ENCODE results near the gene GPC6.

The GPC6 gene

DNA sequence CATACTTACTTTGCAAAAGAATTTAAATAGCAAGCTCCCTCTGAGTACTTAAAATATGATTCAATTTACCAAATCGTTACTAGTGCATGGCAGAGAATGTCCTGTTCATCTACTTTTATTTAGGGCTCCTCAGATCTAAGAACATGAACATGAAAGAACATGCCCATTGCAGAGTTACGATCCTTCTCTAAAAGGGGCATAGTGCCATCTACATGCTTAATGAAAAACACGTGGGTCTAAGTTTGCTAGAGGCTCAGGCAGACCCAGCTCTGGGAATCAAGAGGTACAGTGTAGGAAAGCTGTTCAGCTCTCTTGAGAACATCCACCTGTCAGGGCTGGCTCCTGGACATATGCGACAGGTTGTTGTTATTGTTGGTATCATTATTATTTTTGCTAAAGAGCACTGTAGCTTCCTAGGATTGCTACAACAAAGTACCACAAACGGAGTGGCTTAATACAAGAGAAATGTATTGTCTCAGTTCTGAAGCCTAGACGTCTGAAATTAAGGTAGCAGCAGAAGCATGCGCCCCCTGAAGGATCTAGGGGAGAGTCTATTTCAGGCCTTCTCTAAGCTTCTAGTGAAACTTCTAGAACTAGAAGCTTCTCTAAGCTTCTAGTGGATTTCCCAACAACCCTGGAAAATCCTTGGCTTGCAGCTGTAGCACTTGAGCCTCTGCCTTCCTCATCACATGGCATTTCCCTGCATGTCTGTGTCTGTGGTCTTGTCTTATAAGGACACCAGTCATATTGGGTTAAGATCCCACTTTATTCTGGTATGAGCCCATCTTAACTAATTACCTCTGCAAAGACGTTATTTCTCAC, 1119.0 kb downstream of the GPC6 start:
- H3K4me3 Mint-ChIP-seq: peak overlapping the region in 1 of 3 experiments; percentile 13
- H3K36me3 Mint-ChIP-seq (ENCODE audit: low read depth): peaks cover 6% of the 10 kb centered on the region
- H3K27me3 Mint-ChIP-seq (ENCODE audit: low read depth): no peaks in the 10 kb centered on the region
- no peaks in the 10 kb centered on the region for H3K9me3 Mint-ChIP-seq
- peaks cover 33% of the 10 kb centered on the region for H3K4me1 Mint-ChIP-seq
- TF ChIP-seq, protein P1, sequence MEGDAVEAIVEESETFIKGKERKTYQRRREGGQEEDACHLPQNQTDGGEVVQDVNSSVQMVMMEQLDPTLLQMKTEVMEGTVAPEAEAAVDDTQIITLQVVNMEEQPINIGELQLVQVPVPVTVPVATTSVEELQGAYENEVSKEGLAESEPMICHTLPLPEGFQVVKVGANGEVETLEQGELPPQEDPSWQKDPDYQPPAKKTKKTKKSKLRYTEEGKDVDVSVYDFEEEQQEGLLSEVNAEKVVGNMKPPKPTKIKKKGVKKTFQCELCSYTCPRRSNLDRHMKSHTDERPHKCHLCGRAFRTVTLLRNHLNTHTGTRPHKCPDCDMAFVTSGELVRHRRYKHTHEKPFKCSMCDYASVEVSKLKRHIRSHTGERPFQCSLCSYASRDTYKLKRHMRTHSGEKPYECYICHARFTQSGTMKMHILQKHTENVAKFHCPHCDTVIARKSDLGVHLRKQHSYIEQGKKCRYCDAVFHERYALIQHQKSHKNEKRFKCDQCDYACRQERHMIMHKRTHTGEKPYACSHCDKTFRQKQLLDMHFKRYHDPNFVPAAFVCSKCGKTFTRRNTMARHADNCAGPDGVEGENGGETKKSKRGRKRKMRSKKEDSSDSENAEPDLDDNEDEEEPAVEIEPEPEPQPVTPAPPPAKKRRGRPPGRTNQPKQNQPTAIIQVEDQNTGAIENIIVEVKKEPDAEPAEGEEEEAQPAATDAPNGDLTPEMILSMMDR (IDR thresholded peaks at IDR 0.05; ENCODE audit: unreplicated experiment in 3 of 3): no peak
- H3K27ac Mint-ChIP-seq: peak overlapping the region; percentile 14 to 78 (median 40)

DNA sequence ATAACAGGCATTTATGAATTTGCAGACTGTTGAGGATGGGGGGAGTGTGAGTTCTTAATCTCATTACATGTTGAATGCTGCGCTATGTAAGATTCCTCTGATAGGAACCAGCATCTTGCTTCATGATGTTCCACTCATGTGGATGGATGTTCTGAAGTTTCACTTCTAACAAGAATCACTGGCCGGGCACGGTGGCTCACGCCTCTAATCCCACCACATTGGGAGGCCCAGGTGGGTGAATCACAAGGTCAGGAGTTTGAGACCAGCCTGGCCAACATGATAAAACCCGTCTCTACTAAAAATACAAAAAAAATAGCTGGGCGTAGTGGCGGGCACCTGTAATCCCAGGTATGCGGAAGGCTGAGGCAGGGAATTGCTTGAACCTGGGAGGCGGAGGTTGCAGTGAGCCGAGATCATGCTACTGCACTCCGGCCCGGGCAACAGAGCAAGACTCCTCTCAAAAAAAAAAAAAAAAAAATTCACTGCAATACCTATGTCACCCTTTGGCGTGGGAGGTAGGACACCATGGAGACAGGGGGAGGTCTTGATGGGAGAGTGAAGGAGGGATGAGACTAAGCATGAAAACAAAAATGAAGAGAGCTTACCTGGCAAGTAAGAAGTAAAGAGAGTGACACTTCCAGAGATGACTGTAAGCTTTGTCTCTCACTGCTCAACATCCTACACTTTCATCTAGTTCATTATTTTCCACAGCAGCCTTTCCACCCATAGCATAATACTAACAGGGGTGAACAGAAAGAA, 1119.8 kb downstream of the GPC6 start:
- H3K36me3 Mint-ChIP-seq (ENCODE audit: low read depth): peaks cover 6% of the 10 kb centered on the region
- peaks cover 33% of the 10 kb centered on the region for H3K4me1 Mint-ChIP-seq
- TF ChIP-seq, protein P1 (IDR thresholded peaks at IDR 0.05; ENCODE audit: unreplicated experiment in 3 of 3): no peak
- no peak overlapping the region for H3K27ac Mint-ChIP-seq
- no peaks in the 10 kb centered on the region for H3K9me3 Mint-ChIP-seq
- H3K4me3 Mint-ChIP-seq: no peak overlapping the region
- no peaks in the 10 kb centered on the region for H3K27me3 Mint-ChIP-seq (ENCODE audit: low read depth)

DNA sequence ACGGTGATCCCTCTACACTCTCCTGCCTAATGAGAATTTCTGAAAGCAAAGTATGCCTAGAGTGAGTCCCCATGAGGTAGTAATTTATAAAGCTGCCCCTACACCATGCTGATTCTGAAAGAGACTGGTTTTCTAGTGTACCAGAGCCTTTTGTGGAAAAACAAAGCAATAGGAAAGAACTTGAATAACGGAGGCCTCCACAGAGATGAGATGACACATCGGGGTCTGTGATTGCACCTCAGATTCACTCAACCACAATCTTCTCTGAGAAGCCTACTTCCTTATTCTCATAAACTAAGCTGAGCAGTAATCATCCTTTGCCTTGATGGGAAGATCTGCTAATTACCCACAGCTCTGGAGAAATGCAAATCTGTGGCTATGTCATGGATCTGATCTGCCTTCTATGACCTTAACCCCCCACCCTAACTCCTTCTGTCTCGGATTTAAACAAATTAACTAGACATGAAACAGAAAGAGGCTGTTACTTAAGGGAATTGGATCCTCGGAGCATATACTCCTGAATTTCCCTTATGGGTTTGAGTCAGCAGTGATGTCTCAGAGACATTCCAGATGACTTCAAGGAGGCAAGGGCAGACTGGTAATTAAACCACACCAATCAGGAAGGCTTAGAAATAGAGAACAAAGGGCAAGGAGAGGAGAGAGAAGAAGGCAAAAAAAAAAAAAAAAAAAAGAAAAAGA, 1124.8 kb downstream of the GPC6 start:
- H3K27me3 Mint-ChIP-seq (ENCODE audit: low read depth): peaks cover 3% of the 10 kb centered on the region
- peak overlapping the region; percentile 46 to 71 (median 63) for H3K27ac Mint-ChIP-seq
- no peak overlapping the region for H3K4me3 Mint-ChIP-seq
- H3K36me3 Mint-ChIP-seq (ENCODE audit: low read depth): peaks cover 25% of the 10 kb centered on the region
- H3K4me1 Mint-ChIP-seq: peaks cover 10% of the 10 kb centered on the region
- TF ChIP-seq, protein P1 (IDR thresholded peaks at IDR 0.05; ENCODE audit: unreplicated experiment in 3 of 3): no peak
- H3K9me3 Mint-ChIP-seq: no peaks in the 10 kb centered on the region

DNA sequence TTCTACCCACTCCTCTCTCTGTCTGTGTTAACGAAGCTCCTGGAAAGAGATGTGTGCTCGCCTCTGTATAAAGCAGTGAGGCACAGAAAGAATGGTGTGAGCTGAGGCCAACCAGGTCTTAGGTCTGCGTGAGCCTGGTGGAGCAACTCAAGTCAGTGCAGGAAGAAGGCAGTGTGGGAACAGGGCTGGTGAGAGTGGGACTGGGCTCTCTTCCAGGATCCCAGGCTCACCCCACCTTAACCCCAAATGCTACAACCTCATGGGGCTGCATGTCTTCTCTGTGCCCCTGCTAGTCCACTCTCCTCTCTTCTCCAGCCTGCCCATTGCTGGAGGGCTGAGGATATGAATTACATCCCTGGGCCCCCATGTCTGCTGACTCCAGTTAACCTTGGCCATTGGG, 1125.5 kb downstream of the GPC6 start:
- Mint-ChIP-seq H3K27ac (peak overlapping the region in 2 of 3 experiments; percentile 46 to 71), H3K4me1 (peaks cover 10% of the 10 kb centered on the region)
- TF ChIP-seq, protein P1 (IDR thresholded peaks at IDR 0.05; ENCODE audit: unreplicated experiment in 3 of 3): no peak

DNA sequence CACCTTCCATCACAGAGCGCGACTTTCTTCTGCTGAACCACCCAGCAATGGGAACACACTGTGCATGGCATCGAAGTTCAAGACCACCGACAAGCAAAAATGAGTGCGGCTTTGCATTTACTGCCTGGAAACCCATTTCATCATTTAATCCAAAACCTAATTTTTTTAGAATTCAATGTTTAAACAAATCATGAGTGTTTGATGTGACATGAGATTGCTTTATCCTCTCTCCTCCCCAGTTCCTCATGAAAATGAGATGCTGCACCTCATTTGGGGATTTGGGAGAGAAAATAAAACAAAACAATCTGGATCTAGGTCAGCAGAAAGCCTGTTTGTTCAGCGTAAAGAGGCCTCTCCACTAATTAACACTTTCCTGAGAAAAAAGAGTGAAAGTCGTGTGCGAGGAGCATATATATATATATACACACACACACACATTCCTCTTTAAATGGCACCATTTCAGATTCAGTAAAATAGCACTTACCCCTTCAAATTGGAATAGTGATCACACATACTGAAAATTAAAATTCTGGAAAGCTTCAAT, 1126.6 kb downstream of the GPC6 start:
- no peak overlapping the region for H3K4me3 Mint-ChIP-seq
- peaks cover 36% of the 10 kb centered on the region for H3K36me3 Mint-ChIP-seq (ENCODE audit: low read depth)
- H3K9me3 Mint-ChIP-seq: no peaks in the 10 kb centered on the region
- H3K27ac Mint-ChIP-seq: peak overlapping the region in 1 of 3 experiments; percentile 5
- TF ChIP-seq, protein P1 (IDR thresholded peaks at IDR 0.05; ENCODE audit: unreplicated experiment in 3 of 3): no peak
- peaks cover 10% of the 10 kb centered on the region for H3K4me1 Mint-ChIP-seq
- peaks cover 3% of the 10 kb centered on the region for H3K27me3 Mint-ChIP-seq (ENCODE audit: low read depth)

More for the DNA sequence above, 1125.5 kb downstream of the GPC6 start:
- Mint-ChIP-seq H3K27me3 (ENCODE audit: low read depth) (peaks cover 3% of the 10 kb centered on the region), H3K4me3 (no peak overlapping the region), H3K9me3 (no peaks in the 10 kb centered on the region), H3K36me3 (ENCODE audit: low read depth) (peaks cover 28% of the 10 kb centered on the region)
